ENCODE measurements around the gene ZSCAN10.

ZSCAN10 gene

DNA sequence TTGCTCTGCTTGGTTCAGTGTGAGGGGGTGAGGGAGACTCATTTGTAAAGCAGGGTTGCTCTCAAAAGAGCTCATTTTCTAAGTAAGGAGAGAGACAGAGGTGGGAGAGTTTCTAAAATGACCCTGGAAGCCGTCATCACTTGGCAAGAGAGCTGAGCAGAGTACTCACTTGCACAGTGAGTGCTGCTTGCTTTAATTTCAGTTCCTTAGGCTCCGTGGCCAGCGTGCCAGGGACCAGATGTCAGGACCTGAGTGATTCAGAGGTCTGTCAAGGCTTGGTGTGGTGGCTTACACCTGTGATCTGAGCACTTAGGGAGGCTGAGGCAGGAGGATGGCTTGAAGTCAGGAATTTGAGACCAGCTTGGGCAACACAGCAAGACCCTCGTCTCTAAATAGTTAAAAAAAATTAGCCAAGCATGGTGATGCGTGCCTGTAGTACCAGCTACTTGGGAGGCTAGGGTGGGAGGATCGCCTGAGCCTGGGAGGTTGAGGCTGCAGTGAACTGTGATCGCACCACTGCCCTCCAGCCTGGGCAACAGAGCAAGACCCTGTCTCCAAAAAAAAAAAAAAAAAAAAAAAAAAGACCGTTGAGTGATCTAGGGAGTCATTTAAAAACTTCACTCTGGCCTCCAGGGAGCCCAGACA lies 24.0 kb upstream of the ZSCAN10 start:
- no peak overlapping the region for H4K91ac ChIP-seq (ENCODE audit: low read depth, low read length)
- H3K4me3 ChIP-seq (ENCODE audit: low read depth, low read length), result no peak overlapping the region
- no peak overlapping the region for H2AFZ ChIP-seq (ENCODE audit: insufficient read depth, low read length, poor library complexity)
- H3K79me1 ChIP-seq (ENCODE audit: low read length), result no peaks in the 10 kb centered on the region
- no peak overlapping the region for H3K23ac ChIP-seq (ENCODE audit: low read length)
- no CpG with 5 or more reads among the region's 8 CpGs for WGBS (ENCODE audit: extremely low coverage, insufficient coverage, insufficient read length)
- no peak overlapping the region for H3K9ac ChIP-seq (ENCODE audit: low read length)
- no peaks in the 10 kb centered on the region for H3K79me2 ChIP-seq (ENCODE audit: control insufficient read depth, insufficient read depth, low read length, poor library complexity)
- peaks cover 31 to 41% of the 10 kb centered on the region in 2 experiments for H3K36me3 ChIP-seq (ENCODE audit: control insufficient read depth in 1 of 2, insufficient read depth in 2 of 2, low read length in 2 of 2)
- H3K4me2 ChIP-seq (ENCODE audit: low read length), result no peak overlapping the region
- no peak overlapping the region for H4K8ac ChIP-seq (ENCODE audit: low read depth, low read length)
- H3K9me3 ChIP-seq (ENCODE audit: insufficient read depth, low read depth, low read length), result no peaks in the 10 kb centered on the region
- no peak overlapping the region for H3K18ac ChIP-seq (ENCODE audit: low read length)
- H2AK5ac ChIP-seq (ENCODE audit: low read length), result no peak overlapping the region
- no peak overlapping the region for H2BK120ac ChIP-seq (ENCODE audit: insufficient read depth, low read length, poor library complexity)
- DNase-seq, result no peak
- peaks cover 3 to 4% of the 10 kb centered on the region in 2 experiments for H3K4me1 ChIP-seq (ENCODE audit: control insufficient read depth in 1 of 2, insufficient read depth in 2 of 2, low read length in 2 of 2)
- no peak overlapping the region for H2BK5ac ChIP-seq (ENCODE audit: low read depth, low read length, poor library complexity)
- no peak overlapping the region for H4K12ac ChIP-seq (ENCODE audit: low read depth, low read length)
- H3K27ac ChIP-seq (ENCODE audit: low read depth, low read length), result no peak overlapping the region
- H3K14ac ChIP-seq (ENCODE audit: low read length), result no peak overlapping the region
- no peak overlapping the region for H3K4ac ChIP-seq (ENCODE audit: low read depth, low read length)
- no peaks in the 10 kb centered on the region for H3K27me3 ChIP-seq (ENCODE audit: insufficient read depth, low read length)
- no peak overlapping the region for H2BK12ac ChIP-seq (ENCODE audit: low read length)

DNA sequence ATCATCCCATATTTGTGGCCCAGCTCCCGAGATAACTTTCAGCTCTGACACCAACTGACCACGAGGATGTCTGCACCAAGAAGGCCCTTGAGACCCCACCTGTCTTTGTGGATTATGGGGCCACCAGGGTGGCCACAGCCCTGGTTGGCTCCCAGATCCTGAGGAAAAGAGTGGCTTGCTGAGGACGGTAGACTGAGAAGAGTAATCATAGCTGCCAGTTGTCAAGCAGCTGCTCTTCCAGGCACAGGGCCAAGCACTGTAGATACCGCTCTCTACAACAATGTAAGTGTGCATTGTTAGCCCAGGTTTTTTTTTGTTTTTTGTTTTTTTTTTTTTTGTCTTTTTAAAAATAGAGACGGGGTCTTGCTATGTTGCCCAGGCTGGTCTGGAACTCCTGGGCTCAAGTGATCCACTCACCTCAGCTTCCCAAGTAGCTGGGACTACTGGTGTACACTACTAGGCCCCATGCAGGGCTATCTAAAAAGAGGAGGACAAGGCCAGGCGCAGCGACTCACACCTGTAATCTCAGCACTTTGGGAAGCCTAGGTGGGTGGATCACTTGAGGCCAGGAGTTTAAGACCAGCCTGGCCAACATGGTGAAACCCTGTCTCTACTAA lies 22.9 kb upstream of the ZSCAN10 start:
- no peak overlapping the region for H3K27ac ChIP-seq (ENCODE audit: low read depth, low read length)
- no peak overlapping the region for H3K9ac ChIP-seq (ENCODE audit: low read length)
- H3K4me3 ChIP-seq (ENCODE audit: low read depth, low read length), result no peak overlapping the region
- peaks cover 3 to 4% of the 10 kb centered on the region in 2 experiments for H3K4me1 ChIP-seq (ENCODE audit: control insufficient read depth in 1 of 2, insufficient read depth in 2 of 2, low read length in 2 of 2)
- no peaks in the 10 kb centered on the region for H3K9me3 ChIP-seq (ENCODE audit: insufficient read depth, low read depth, low read length)
- DNase-seq, result no peak
- no peak overlapping the region for H3K18ac ChIP-seq (ENCODE audit: low read length)
- no peaks in the 10 kb centered on the region for H3K79me2 ChIP-seq (ENCODE audit: control insufficient read depth, insufficient read depth, low read length, poor library complexity)
- H2BK120ac ChIP-seq (ENCODE audit: insufficient read depth, low read length, poor library complexity), result no peak overlapping the region
- no peak overlapping the region for H3K23ac ChIP-seq (ENCODE audit: low read length)
- no peak overlapping the region for H3K4me2 ChIP-seq (ENCODE audit: low read length)
- no peak overlapping the region for H2BK12ac ChIP-seq (ENCODE audit: low read length)
- no peaks in the 10 kb centered on the region for H3K79me1 ChIP-seq (ENCODE audit: low read length)
- no peak overlapping the region for H3K14ac ChIP-seq (ENCODE audit: low read length)
- H2AK5ac ChIP-seq (ENCODE audit: low read length), result no peak overlapping the region
- peaks cover 30 to 36% of the 10 kb centered on the region in 2 experiments for H3K36me3 ChIP-seq (ENCODE audit: control insufficient read depth in 1 of 2, insufficient read depth in 2 of 2, low read length in 2 of 2)
- WGBS (ENCODE audit: extremely low coverage, insufficient coverage, insufficient read length), result no CpG with 5 or more reads among the region's 7 CpGs
- no peaks in the 10 kb centered on the region for H3K27me3 ChIP-seq (ENCODE audit: insufficient read depth, low read length)
- H4K8ac ChIP-seq (ENCODE audit: low read depth, low read length), result no peak overlapping the region
- no peak overlapping the region for H4K91ac ChIP-seq (ENCODE audit: low read depth, low read length)
- H4K12ac ChIP-seq (ENCODE audit: low read depth, low read length), result no peak overlapping the region
- no peak overlapping the region for H2AFZ ChIP-seq (ENCODE audit: insufficient read depth, low read length, poor library complexity)
- no peak overlapping the region for H2BK5ac ChIP-seq (ENCODE audit: low read depth, low read length, poor library complexity)
- H3K4ac ChIP-seq (ENCODE audit: low read depth, low read length), result no peak overlapping the region

DNA sequence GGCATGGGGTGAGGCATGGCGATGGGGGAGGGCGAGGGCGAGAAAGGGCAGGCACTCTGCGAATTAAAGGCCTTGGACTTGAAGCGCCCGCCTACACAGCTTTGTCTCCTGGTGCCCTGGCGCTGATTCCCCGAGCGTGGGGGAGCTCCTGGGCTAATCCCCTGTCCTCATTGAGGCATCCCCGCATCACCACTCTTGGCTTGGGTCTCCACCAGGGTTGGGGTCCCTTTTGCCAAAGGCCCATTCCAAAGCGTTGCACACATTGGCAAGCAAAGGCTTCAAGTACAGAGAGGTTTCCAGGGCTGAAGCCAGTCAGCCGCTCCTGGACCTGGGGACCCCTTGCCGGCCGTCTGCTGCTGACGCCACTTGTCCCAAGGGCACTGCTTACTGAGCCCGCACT lies 21.3 kb upstream of the ZSCAN10 start:
- Histone ChIP-seq H4K12ac (ENCODE audit: low read depth, low read length) (no peak overlapping the region), H3K18ac (ENCODE audit: low read length) (no peak overlapping the region), H2AK5ac (ENCODE audit: low read length) (no peak overlapping the region), H3K4me2 (ENCODE audit: low read length) (no peak overlapping the region), H2AFZ (ENCODE audit: insufficient read depth, low read length, poor library complexity) (no peak overlapping the region), H3K79me2 (ENCODE audit: control insufficient read depth, insufficient read depth, low read length, poor library complexity) (no peaks in the 10 kb centered on the region), H3K27ac (ENCODE audit: low read depth, low read length) (no peak overlapping the region), H2BK120ac (ENCODE audit: insufficient read depth, low read length, poor library complexity) (no peak overlapping the region), H3K9me3 (ENCODE audit: insufficient read depth, low read depth, low read length) (no peaks in the 10 kb centered on the region), H3K14ac (ENCODE audit: low read length) (no peak overlapping the region), H3K23ac (ENCODE audit: low read length) (no peak overlapping the region), H2BK5ac (ENCODE audit: low read depth, low read length, poor library complexity) (no peak overlapping the region), H4K8ac (ENCODE audit: low read depth, low read length) (no peak overlapping the region), H4K91ac (ENCODE audit: low read depth, low read length) (no peak overlapping the region), H3K79me1 (ENCODE audit: low read length) (no peaks in the 10 kb centered on the region), H3K9ac (ENCODE audit: low read length) (no peak overlapping the region), H3K4me1 (ENCODE audit: control insufficient read depth in 1 of 2, insufficient read depth in 2 of 2, low read length in 2 of 2) (peaks cover 3 to 4% of the 10 kb centered on the region in 2 experiments), H3K4ac (ENCODE audit: low read depth, low read length) (no peak overlapping the region), H3K27me3 (ENCODE audit: insufficient read depth, low read length) (no peaks in the 10 kb centered on the region), H3K36me3 (ENCODE audit: control insufficient read depth in 1 of 2, insufficient read depth in 2 of 2, low read length in 2 of 2) (peaks cover 42 to 45% of the 10 kb centered on the region in 2 experiments), H2BK12ac (ENCODE audit: low read length) (no peak overlapping the region), H3K4me3 (ENCODE audit: low read depth, low read length) (no peak overlapping the region)
- no CpG with 5 or more reads among the region's 16 CpGs for WGBS (ENCODE audit: extremely low coverage, insufficient coverage, insufficient read length)
- no peak for DNase-seq

DNA sequence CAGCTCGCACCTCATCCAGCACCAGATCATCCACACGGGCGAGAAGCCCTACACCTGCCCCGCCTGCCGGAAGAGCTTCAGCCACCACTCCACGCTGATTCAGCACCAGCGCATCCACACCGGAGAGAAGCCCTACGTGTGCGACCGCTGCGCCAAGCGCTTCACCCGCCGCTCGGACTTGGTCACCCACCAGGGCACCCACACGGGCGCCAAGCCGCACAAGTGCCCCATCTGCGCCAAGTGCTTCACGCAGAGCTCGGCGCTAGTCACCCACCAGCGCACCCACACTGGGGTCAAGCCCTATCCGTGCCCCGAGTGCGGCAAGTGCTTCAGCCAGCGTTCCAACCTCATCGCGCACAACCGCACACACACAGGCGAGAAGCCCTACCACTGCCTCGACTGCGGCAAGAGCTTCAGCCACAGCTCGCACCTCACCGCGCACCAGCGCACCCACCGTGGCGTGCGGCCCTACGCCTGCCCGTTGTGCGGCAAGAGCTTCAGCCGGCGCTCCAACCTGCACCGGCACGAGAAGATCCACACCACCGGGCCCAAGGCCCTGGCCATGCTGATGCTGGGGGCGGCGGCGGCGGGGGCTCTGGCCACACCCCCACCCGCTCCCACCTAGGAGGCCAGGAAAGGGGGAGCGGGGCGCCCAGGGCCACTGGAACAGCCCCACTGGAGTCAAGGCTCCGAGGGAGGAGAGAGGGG lies 20.8 kb upstream of the ZSCAN10 start:
- Histone ChIP-seq H3K9ac (ENCODE audit: low read length) (no peak overlapping the region), H2BK12ac (ENCODE audit: low read length) (no peak overlapping the region), H3K27me3 (ENCODE audit: insufficient read depth, low read length) (no peaks in the 10 kb centered on the region), H3K4me2 (ENCODE audit: low read length) (no peak overlapping the region), H3K4me1 (ENCODE audit: control insufficient read depth in 1 of 2, insufficient read depth in 2 of 2, low read length in 2 of 2) (peaks cover 3 to 4% of the 10 kb centered on the region in 2 experiments), H3K23ac (ENCODE audit: low read length) (no peak overlapping the region), H2AFZ (ENCODE audit: insufficient read depth, low read length, poor library complexity) (no peak overlapping the region), H3K9me3 (ENCODE audit: insufficient read depth, low read depth, low read length) (no peaks in the 10 kb centered on the region), H3K4ac (ENCODE audit: low read depth, low read length) (no peak overlapping the region), H3K14ac (ENCODE audit: low read length) (no peak overlapping the region), H4K91ac (ENCODE audit: low read depth, low read length) (no peak overlapping the region), H4K8ac (ENCODE audit: low read depth, low read length) (no peak overlapping the region), H3K79me1 (ENCODE audit: low read length) (no peaks in the 10 kb centered on the region), H3K4me3 (ENCODE audit: low read depth, low read length) (no peak overlapping the region), H3K79me2 (ENCODE audit: control insufficient read depth, insufficient read depth, low read length, poor library complexity) (no peaks in the 10 kb centered on the region), H3K27ac (ENCODE audit: low read depth, low read length) (no peak overlapping the region), H2AK5ac (ENCODE audit: low read length) (no peak overlapping the region), H4K12ac (ENCODE audit: low read depth, low read length) (no peak overlapping the region), H3K36me3 (ENCODE audit: control insufficient read depth in 1 of 2, insufficient read depth in 2 of 2, low read length in 2 of 2) (peaks cover 48 to 51% of the 10 kb centered on the region in 2 experiments), H2BK120ac (ENCODE audit: insufficient read depth, low read length, poor library complexity) (no peak overlapping the region), H3K18ac (ENCODE audit: low read length) (no peak overlapping the region), H2BK5ac (ENCODE audit: low read depth, low read length, poor library complexity) (no peak overlapping the region)
- no CpG with 5 or more reads among the region's 57 CpGs for WGBS (ENCODE audit: extremely low coverage, insufficient coverage, insufficient read length)
- DNase-seq, result no peak

Measured in trophoblast cell (in vitro differentiated cells and primary cell).